HepG2 (cell line): ENCODE results near the gene GDE1. TPM values are rescaled to one million over a fixed set of nuclear protein-coding genes. Genes with fewer than 3 reads are reported as not detected.

Experiments used
- ARHGAP35 ChIP-seq: sonication (generic); formaldehyde crosslinking; IDR thresholded peaks from 2 replicates; pipeline ENCODE4 v1.9.0; 2022; ENCODE audit warnings: mild to moderate bottlenecking, inconsistent platforms, moderate library complexity, missing genetic modification reagents, borderline replicate concordance
- ATF2 ChIP-seq: sonication (generic); formaldehyde crosslinking; IDR thresholded peaks from 2 replicates; pipeline ENCODE4 v1.4.0; 2020; ENCODE audit warnings: missing genetic modification reagents
- ATM ChIP-seq: fragments of 450-650 bp; IDR thresholded peaks from 2 replicates; pipeline ENCODE4 v1.7.1; 2017; ENCODE audit warnings: mild to moderate bottlenecking, borderline replicate concordance
- CEBPG ChIP-seq: IDR thresholded peaks from 2 replicates; pipeline ENCODE4 v1.6.1; 2016
- CREB1 ChIP-seq, 2 experiments: fragments of 450-650 bp in 1 of 2; IDR thresholded peaks; 2 replicates each; pipeline ENCODE4 v1.6.1; 2016 to 2017; ENCODE audit warnings: control low read depth in 1 of 2, mild to moderate bottlenecking in 1 of 2, missing compliant biosample characterization in 1 of 2, missing genetic modification characterization in 1 of 2
- EZH2 ChIP-seq: conservative IDR thresholded peaks from 2 replicates; pipeline ENCODE4 v1.6.1; 2012; ENCODE audit warnings: mild to moderate bottlenecking, low read depth, low read length, moderate library complexity
- HDAC1 ChIP-seq: sonication (generic); formaldehyde crosslinking; IDR thresholded peaks from 2 replicates; pipeline ENCODE4 v1.5.1; 2020; ENCODE audit warnings: mild to moderate bottlenecking, missing genetic modification reagents
- HMG20B ChIP-seq: conservative IDR thresholded peaks from 2 replicates; pipeline ENCODE4 v1.6.1; 2016; ENCODE audit warnings: missing genetic modification reagents, missing compliant biosample characterization
- HMGXB4 ChIP-seq, 2 experiments: sonication (generic) in 1 of 2; formaldehyde crosslinking in 1 of 2; IDR thresholded peaks; 2 replicates each; pipeline versions ENCODE4 v1.4.0 to v1.6.1; 2018 to 2020; ENCODE audit warnings: missing genetic modification reagents in 2 of 2, borderline replicate concordance in 1 of 2, low read depth in 1 of 2, mild to moderate bottlenecking in 1 of 2, missing biosample characterization in 1 of 2
- ISX ChIP-seq: sonication (generic); formaldehyde crosslinking; conservative IDR thresholded peaks from 2 replicates; pipeline ENCODE4 v1.5.0; 2020; ENCODE audit warnings: missing genetic modification reagents
- MAFK ChIP-seq, 2 experiments: IDR thresholded peaks in 1 of 2; conservative IDR thresholded peaks in 1 of 2; 2 replicates each; pipeline ENCODE4 v1.6.1; 2011; ENCODE audit warnings: improper control_type of control experiment in 2 of 2, low read length in 2 of 2
- NFIB ChIP-seq: sonication (generic); formaldehyde crosslinking; IDR thresholded peaks from 2 replicates; pipeline ENCODE4 v1.9.0; 2021; ENCODE audit warnings: missing genetic modification reagents, mild to moderate bottlenecking, borderline replicate concordance
- PRMT3 ChIP-seq: sonication (generic); formaldehyde crosslinking; IDR thresholded peaks from 2 replicates; pipeline ENCODE4 v1.8.1; 2022; ENCODE audit warnings: low read depth, mild to moderate bottlenecking, moderate library complexity, missing genetic modification reagents, borderline replicate concordance
- RARA ChIP-seq: IDR thresholded peaks from 2 replicates; pipeline ENCODE4 v1.6.1; 2016; ENCODE audit warnings: missing genetic modification reagents, missing compliant biosample characterization
- SIX4 ChIP-seq: sonication (generic); formaldehyde crosslinking; IDR thresholded peaks from 2 replicates; pipeline ENCODE4 v1.4.0; 2020; ENCODE audit warnings: missing genetic modification reagents
- SOX5 ChIP-seq: IDR thresholded peaks from 2 replicates; pipeline ENCODE4 v1.6.1; 2016; ENCODE audit warnings: borderline replicate concordance
- SP4 ChIP-seq: sonication (generic); formaldehyde crosslinking; IDR thresholded peaks from 2 replicates; pipeline ENCODE4 v1.8.1; 2023; ENCODE audit warnings: mild to moderate bottlenecking, missing genetic modification reagents
- STAT6 ChIP-seq: sonication (generic); formaldehyde crosslinking; IDR thresholded peaks from 2 replicates; pipeline ENCODE4 v1.4.0; 2020; ENCODE audit warnings: missing genetic modification reagents, mild to moderate bottlenecking, borderline replicate concordance
- ZNF256 ChIP-seq: sonication (generic); formaldehyde crosslinking; conservative IDR thresholded peaks from 2 replicates; pipeline ENCODE4 v1.4.0; 2020; ENCODE audit warnings: missing genetic modification reagents
- ZNF282 ChIP-seq: fragments of 450-650 bp; IDR thresholded peaks from 2 replicates; pipeline ENCODE4 v1.6.1; 2018; ENCODE audit not compliant: partially characterized antibody
- ZNF382 ChIP-seq: sonication (generic); formaldehyde crosslinking; IDR thresholded peaks from 2 replicates; pipeline ENCODE4 v1.5.0; 2020; ENCODE audit warnings: missing genetic modification reagents, mild to moderate bottlenecking, borderline replicate concordance
- ZNF451 ChIP-seq: sonication (generic); formaldehyde crosslinking; IDR thresholded peaks from 2 replicates; pipeline ENCODE4 v1.5.0; 2020; ENCODE audit warnings: mild to moderate bottlenecking, missing genetic modification reagents
- ZNF496 ChIP-seq: sonication (generic); formaldehyde crosslinking; IDR thresholded peaks from 2 replicates; pipeline ENCODE4 v1.8.1; 2023; ENCODE audit warnings: mild to moderate bottlenecking, moderate library complexity, missing genetic modification reagents; ENCODE audit not compliant: insufficient replicate concordance
- ZNF660 ChIP-seq: sonication (generic); formaldehyde crosslinking; IDR thresholded peaks from 2 replicates; pipeline ENCODE4 v1.5.1; 2020; ENCODE audit warnings: mild to moderate bottlenecking, low read depth, missing genetic modification reagents, borderline replicate concordance
- ZNF792 ChIP-seq: IDR thresholded peaks from 2 replicates; pipeline ENCODE4 v1.6.1; 2016
- polyA plus RNA-seq, 8 experiments: library from polyadenylated mRNA; depleted of rRNA in 3 of 8; stranded (reverse) in 7 of 8; unstranded in 1 of 8; fragments of >200 nt; fragmentation: Illumina TruSeq in 4 of 8; extraction: Trizol in 4 of 8; gene quantifications; 2 replicates each; pipeline versions ENCODE4 v1.2.1 to v1.2.3, GENCODE V29; 2011 to 2016; ENCODE audit warnings: low read depth in 4 of 8, missing spikeins in 1 of 8, mixed read lengths in 1 of 8; ENCODE audit not compliant: insufficient read depth in 1 of 8
- total RNA-seq, 5 experiments: library from RNA; depleted of rRNA; stranded (reverse); fragments of >200 nt; fragmentation: Illumina TruSeq; extraction: Trizol; gene quantifications; 2 replicates each; pipeline ENCODE4 v1.2.3, GENCODE V29; 2016; ENCODE audit warnings: low read depth in 1 of 5

The GDE1 gene
- total and polyA plus RNA-seq, 2 of the 13 experiments (the other 11 are each of a cell fraction or from before 2014, with no cell fraction given), result 35.9 to 59.0 TPM

GRCh38 chr16:19523559-19524355, 1.9 kb upstream of the GDE1 start, which contains the start of gene CCP110 (continued):
- TF ChIP-seq ATF2 (CRISPR knock-in tag), result peak; percentile 89
- TF ChIP-seq SOX5, result peak; percentile 44
- no peak for TF ChIP-seq ATM
- peak; percentile 92 for TF ChIP-seq CREB1 (IDR thresholded peaks at IDR 0.05)
- peak; percentile 99 for TF ChIP-seq CREB1 (CRISPR knock-in tag; IDR thresholded peaks at IDR 0.05)
- TF ChIP-seq ZNF792 (CRISPR knock-in tag), result peak; percentile 67; the same call in 1 of the 2 replicates
- TF ChIP-seq SP4 (CRISPR knock-in tag), result peak; percentile 79
- no peak for TF ChIP-seq PRMT3 (CRISPR knock-in tag)
- TF ChIP-seq ZNF496, result no peak
- no peak for TF ChIP-seq ZNF451 (CRISPR knock-in tag)
- TF ChIP-seq ZNF256 (CRISPR knock-in tag), result no peak
- TF ChIP-seq SIX4 (CRISPR knock-in tag), result peak; percentile 29; the same call in 1 of the 2 replicates
- no peak for TF ChIP-seq ISX (CRISPR knock-in tag)
- no peak; the same call in 1 of the 2 replicates for TF ChIP-seq ZNF660 (CRISPR knock-in tag)
- TF ChIP-seq NFIB (CRISPR knock-in tag), result no peak
- no peak for TF ChIP-seq MAFK (conservative IDR thresholded peaks at IDR 0.05 in 1 of 2, IDR thresholded peaks at IDR 0.05 in 1 of 2; ENCODE audit: low read length in 2 of 2)
- TF ChIP-seq STAT6 (CRISPR knock-in tag), result no peak
- TF ChIP-seq HMGXB4 (CRISPR knock-in tag; IDR thresholded peaks at IDR 0.05; ENCODE audit: borderline replicate concordance in 1 of 2, low read depth in 1 of 2), result peak; percentile 84 to 91
- TF ChIP-seq ZNF382 (CRISPR knock-in tag), result no peak
- TF ChIP-seq CEBPG (CRISPR knock-in tag), result peak; percentile 59
- no peak for TF ChIP-seq HMG20B (CRISPR knock-in tag)
- TF ChIP-seq ARHGAP35, result peak; percentile 52; the same call in 1 of the 2 replicates
- TF ChIP-seq RARA, result peak; percentile 27; the same call in 1 of the 2 replicates
- TF ChIP-seq ZNF282, result no peak
- TF ChIP-seq HDAC1 (CRISPR knock-in tag), result peak; percentile 97
- TF ChIP-seq EZH2, result no peak
